Stimulated activated CD4-positive, alpha-beta T cell treated with anti-CD3 and anti-CD28 coated beads, Interleukin-15, amount 100 ng/mL, for 48 hours (primary cell): ENCODE data around the gene NKD1.

Experiments used
- DNase-seq, 2 donors: peaks; one replicate each; pipeline ENCODE4 v3.0.0-alpha.2; 2020; ENCODE audit warnings: low read depth in 2 of 2

Gene NKD1

DNA sequence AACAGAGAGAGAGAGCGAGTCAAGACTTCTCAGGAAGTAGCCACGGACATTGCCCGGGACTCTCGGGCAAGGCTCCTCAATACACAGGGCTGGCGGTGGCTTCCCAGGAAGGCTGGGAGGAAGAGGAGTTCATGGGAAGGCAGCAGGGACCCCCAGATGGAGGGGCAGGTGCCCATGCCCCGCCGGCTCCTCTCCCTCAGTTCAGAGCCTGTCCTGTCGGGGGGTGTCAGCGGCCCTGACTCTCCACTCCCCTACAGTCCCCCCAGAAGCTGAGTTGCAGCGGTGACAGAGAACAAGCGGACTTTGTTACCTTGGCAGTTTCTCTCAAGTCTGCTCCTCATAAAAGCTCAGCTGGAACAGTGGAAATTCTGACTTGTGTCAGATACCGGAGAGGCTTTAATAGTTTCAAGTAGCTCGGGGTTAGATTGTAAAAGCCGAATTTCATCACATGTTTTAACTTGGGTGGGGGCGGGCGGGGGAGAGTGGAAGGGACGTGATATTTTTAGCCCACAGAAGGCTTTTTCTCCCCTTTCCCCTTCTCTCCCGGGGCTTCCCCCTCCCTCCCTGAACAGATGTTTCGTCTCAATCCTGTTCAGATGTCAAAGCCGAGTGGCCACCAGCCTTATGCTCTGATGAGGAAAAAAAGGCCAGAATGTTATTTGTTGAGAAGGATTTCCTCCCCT is 65.2 kb downstream of the NKD1 start:
- no peak for DNase-seq

DNA sequence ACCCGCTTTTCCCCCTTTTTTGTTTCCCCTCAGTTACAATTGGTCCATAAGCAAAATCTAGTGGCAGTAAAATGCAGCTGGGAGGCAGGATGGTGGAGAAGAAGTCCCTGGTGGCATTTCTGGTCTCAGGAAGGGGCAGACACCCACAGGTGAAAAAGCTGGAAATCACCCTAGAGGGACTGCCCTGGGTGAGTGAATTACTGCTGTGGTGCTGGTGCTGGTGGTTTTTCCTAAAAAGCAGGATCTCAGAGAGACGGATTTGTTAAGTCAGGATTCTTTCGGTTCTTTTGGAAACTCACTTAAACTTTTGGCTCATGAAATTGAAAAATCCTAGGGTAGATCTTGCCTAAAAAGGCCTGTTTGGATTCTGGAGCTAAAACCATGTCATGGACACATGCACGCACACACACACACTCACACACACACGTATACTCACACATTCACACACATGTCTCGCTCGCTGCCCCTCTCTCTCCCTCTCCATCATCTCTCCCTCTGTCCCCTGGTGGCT is 65.8 kb downstream of the NKD1 start:
- DNase-seq: no peak

DNA sequence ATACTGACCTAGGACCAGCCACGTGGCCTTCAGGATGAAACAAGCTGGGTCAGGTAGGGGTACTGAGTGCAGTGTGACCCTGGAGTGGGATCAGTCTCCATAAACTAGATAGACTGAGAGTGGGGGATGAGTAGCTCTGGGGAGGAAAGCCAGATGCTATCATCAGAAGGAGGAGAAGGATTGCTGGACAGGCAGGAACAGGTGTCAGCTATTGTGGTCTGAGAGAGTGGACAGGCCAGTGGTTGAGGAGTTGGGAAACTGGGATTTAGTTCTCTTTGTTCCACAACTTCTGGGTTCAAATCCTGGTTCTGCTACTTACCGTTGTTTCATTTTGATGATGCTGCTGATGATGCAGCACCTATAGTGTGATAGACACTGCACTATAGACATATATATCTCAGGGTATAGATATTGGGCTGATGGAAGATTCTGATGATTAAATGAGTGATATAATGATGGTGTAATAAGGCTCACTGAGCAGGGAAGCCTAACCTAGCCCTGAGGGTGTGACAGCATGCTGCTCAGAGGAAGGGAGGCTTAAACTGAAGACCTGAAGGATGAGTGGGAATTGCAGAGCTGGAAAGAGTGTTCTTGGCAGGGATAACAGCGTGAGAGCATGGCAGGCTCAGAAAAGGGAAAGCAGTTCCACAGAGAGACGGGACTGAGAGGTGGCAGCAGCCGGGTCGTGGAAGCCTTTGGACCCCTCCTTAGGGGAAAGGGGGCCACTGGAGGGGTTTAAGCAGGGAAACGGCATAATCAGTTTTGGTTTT is 66.9 kb downstream of the NKD1 start:
- DNase-seq: no peak

DNA sequence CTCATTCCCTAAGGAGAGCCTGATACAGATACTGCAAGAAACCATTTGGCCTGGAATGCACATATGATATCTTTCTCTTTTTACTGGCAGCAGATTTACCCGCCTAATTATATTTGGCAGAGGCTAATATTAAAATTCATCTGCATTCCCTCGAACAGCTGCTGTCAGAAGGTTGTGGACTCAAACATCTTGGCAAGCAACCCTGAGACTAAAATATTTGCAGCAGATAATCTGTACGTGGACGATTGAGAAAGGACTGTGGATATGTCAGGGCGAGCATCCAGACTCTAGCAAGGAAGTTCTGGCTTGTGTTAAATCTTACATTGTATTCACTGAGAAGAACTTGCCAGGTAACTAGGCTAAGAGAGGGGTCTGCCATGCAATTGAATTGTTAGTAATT is 67.7 kb downstream of the NKD1 start:
- DNase-seq: no peak

DNA sequence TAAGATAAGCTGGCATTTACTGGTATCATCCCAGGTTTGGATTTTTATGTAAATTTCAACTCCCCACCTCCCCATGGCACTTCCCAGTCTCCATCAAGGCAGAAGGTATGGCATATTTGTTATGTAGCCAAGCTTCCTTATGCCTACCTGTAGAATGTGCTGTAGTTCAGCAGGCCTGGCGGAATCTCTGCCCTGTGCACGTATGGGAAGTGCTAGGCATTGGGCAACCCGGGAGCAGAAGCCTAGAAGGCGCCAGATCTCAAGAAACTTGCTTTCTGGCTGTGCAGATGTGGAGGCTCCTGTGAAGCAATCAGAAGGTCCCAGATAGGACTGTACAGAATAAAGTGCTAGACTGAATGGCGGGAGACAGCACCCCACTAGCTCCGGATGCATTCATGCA is 68.2 kb downstream of the NKD1 start:
- DNase-seq: no peak

DNA sequence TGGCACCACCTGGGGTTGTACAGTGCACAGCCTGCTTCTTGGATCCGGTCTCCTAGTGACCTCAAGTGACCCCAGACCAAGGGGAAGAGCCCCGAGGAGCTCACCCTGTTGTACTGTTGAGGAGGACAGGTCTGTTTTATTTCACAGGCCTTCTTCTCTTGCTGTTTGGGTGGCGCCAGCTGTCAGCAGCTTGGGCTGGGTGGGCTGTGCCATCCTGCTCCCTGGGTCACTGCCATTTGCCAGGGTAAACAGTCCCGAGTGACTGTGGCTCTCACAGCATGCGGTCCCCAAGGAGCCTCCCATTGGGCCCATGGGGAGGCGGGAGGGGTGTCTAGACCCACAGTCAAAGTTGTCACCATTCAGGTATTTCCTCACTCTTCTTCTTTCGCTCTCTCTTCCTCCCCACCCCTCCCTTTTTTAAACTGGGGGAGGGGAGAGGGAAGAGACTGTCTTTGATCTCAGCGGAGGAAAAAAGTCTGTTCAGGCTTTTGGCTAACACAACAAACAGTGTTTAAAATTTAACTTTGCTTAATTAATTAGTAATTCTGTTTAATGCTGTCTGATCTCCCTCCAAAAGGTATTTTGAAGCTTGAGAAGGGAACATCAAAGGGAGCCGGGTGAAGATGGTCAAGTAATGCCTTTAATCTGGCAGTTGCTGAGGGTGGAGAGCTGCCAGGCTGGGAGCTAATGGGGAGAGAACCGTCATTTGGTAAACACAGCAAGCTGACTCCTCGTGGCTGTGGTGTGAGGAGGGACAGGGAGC is 68.9 kb downstream of the NKD1 start:
- no peak for DNase-seq

GRCh38 chr16:50617646-50618184 is 69.5 kb downstream of the NKD1 start:
- DNase-seq: no peak

DNA sequence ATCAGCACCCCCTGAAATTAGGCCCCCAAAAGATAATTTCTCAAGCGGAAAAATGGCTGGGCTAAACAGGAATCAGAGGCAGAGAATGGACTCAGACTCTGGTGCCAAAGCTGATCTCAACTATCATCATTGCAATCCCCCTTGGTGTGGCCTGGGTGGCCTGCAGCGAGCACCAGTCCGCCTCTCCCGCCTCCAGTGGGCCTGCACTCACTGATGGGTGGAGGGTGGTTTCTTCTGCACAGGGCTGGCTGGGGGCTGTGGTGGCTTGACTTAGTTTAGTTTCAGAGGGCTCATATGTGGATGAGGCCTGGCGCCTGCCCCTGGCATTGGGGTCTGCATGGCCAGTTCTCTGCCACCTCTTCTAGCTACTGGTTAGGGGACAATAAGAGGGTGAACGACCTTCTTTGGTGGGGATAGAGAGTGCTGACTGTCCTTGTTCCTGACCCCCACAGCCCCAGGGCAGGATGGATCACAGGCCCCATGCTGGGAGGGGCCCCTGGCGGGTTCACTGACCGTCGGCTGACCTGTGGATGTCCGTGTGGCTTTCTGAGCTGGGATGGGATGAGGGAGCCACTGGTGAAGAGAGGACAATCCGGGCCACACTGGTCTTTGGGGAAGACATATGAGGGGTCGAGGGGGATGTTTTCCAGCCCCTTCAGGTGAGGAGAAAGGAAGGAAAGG is 70.2 kb downstream of the NKD1 start:
- DNase-seq: no peak

DNA sequence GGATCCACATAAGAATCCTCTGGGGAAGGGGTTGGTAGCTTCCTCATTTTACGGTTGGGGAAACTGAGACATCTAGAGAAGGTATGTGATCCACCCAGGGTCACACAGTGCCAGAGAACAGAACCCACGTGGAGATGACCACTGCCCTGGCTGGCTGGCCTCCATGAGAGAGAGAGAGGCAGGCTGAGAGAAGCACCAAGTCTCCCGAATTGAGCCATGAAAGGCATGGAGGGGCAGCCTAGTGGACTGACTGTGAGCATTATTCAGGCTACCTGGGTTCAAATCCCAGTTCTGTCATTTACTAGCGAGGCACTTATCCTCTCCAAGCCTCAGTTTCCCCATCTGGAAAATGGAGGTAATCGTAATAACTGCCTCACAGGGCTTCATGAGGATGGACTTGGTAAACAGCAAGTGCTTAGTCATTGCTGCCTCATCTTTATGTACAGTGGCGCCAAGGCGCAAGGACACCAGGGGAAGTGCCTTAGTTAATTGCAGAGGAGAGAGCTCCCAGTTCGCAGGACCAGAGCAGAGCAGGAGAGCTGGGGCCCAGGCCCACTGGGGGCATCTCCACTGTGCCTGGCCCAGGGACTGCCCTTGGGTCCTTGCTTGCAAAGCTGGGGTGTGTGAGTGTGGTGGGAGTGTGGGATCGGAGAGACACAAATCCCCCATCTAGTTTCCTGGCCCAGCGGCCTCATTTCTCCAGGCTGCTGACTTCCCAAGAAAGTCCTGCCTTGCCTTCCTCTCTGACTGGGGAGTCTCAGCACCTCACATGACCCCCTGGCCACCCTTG is 71.7 kb downstream of the NKD1 start:
- no peak for DNase-seq

- DNase-seq: no peak
Measured at GRCh38 chr16:50620646-50621451, 72.7 kb downstream of the NKD1 start.

GRCh38 chr16:50621452-50621792 is 73.2 kb downstream of the NKD1 start:
- no peak for DNase-seq

DNA sequence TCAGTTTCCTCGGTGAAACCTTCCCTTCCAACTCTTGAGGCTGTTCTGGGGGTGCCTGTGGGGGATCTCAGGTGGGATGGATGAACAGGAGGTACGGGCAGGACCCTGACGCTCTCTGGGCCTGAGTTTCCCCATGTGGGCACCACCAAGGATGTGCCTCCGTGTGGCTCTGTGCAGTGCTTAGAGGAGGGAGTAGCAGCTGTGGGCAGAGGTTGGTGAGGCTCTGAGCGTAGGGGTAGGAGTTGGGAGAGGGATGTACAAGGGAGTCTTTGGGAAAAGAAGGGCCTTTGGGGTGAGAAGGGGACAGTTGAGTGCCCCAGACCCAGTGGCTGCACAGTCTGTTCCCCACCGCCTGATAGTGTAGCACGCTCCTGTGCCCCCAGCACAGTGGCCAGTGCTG is 73.8 kb downstream of the NKD1 start:
- no peak for DNase-seq

DNA sequence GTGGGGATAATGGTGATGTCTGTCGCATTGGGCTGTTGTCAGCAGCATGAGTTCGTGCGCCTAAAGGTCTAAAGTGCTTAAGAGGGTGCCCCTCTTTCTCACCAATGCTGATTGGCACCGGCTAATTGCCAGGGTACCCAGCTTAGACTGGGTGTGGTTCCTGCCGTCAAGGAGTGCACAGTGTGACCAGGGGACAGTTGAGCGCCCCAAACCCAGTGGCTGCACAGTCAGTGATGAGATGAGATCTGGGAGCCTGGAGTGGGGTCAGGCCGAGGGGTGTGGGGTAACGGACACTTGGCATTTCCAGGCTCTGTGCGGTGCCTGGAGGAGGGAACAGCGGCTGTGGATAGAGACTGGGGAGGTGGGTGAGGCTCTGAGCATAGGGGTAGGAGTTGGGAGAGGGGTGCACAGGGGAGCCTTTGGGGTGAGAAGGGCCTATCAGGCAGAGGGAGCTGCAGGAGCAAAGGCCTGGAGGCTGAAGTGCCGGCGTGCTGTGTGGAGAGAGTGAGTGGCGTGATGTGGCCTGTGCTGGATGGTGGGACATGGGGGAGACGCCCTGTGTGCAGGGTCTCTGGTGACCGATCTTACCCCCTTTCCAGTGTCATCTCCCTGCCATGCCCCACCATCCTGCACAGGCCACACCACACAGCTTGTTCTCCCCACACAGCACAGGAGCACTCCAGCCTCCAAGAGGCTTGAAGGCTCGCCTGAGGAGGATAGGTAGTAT is 74.6 kb downstream of the NKD1 start:
- DNase-seq: no peak

DNA sequence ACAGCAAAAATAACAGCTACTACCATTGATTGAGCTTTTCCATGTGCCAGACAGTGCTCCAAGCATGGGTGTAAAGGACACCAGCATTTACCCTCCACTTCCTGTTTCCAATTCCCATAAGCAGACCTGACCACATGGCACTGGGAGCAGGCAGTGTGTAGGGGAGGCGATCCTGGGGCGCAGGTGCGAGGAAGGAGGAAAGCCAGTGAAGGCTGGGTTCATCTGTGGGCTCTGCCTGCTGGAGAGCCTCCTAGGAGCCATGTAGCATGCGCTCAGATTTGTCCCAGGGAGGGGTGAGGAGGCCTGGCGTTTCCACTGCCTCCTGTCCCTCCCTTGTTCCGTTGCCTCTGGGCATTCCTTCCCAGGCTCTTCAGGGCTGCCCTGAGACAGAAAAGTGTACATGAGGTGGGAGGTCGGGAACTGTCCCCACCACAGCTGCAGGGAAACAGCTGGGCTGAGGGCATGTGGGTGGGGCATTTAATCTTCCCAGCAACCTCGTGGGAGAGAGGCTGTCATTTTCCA is 76.3 kb downstream of the NKD1 start:
- DNase-seq: no peak

- no peak for DNase-seq
Measured at GRCh38 chr16:50625374-50625773, 77.2 kb downstream of the NKD1 start.

GRCh38 chr16:50626868-50627267 is 78.7 kb downstream of the NKD1 start:
- DNase-seq: no peak

GRCh38 chr16:50627419-50627818 is 79.2 kb downstream of the NKD1 start:
- DNase-seq: peak; percentile 26 to 46

- DNase-seq: no peak
Measured at GRCh38 chr16:50628156-50628802, 80.1 kb downstream of the NKD1 start.

DNA sequence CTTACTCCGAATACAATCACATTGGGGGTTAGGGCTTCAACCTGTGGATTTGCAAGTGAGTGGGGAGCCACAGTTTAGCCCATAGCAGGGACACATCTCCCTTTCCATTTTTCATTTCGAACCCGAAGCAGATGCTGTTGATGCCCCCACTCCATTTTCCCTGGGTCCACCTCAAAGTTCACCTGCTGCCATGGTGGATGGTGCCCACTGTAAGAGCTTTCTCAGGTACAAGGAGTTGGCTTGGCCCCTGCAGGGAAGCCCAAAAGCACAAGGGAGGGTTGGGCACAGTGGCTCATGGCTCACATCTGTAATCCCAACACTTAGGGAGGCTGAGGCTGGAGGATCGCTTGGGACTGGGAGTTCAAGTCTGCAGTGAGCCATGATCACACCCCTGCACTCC is 81.1 kb downstream of the NKD1 start:
- DNase-seq: no peak
